NCI-H128 (cell line): ENCODE measurements around the gene DMD.
"Not testable (repeated sequence)": the region's sequence is repeated elsewhere in the genome, so short reads cannot be mapped to it uniquely, and the experiment has no call there.

Experiments used
- DNase-seq: peaks from one replicate; lab custom pipeline; 2025; ENCODE audit not compliant: unreplicated experiment; lab: John Stamatoyannopoulos, UW

Gene DMD

GRCh38 chrX:31470753-31471152, 1740.6 kb downstream of the DMD start:
- DNase-seq = not testable (repeated sequence)

GRCh38 chrX:31464306-31464915, 1746.9 kb downstream of the DMD start:
- DNase-seq = no peak

- DNase-seq = no peak
These were observed 1750.1 kb downstream of the DMD start for GRCh38 chrX:31461266-31461665.

- no peak for DNase-seq
These were observed 1752.0 kb downstream of the DMD start for GRCh38 chrX:31459361-31459760.

- DNase-seq = no peak
These were observed 1761.4 kb downstream of the DMD start for GRCh38 chrX:31449965-31450364.

GRCh38 chrX:31449081-31449480, 1762.3 kb downstream of the DMD start:
- no peak for DNase-seq

- DNase-seq = no peak
These were observed 1765.8 kb downstream of the DMD start for GRCh38 chrX:31445542-31445941.

GRCh38 chrX:31443654-31444053, 1767.7 kb downstream of the DMD start:
- no peak for DNase-seq

GRCh38 chrX:31440546-31440945, 1770.8 kb downstream of the DMD start:
- no peak for DNase-seq

GRCh38 chrX:31436424-31436823, 1774.9 kb downstream of the DMD start:
- DNase-seq = no peak

GRCh38 chrX:31435592-31435991, 1775.8 kb downstream of the DMD start:
- DNase-seq = no peak

GRCh38 chrX:31433856-31434255, 1777.5 kb downstream of the DMD start:
- DNase-seq = no peak

- DNase-seq = no peak
These were observed 1781.4 kb downstream of the DMD start for GRCh38 chrX:31429915-31430314.

GRCh38 chrX:31423609-31424189, 1787.7 kb downstream of the DMD start:
- no peak for DNase-seq

- no peak for DNase-seq
These were observed 1789.9 kb downstream of the DMD start for GRCh38 chrX:31421441-31421840.

- no peak for DNase-seq
These were observed 1790.6 kb downstream of the DMD start for GRCh38 chrX:31420711-31421151.

- no peak for DNase-seq
These were observed 1791.0 kb downstream of the DMD start for GRCh38 chrX:31420302-31420701.

GRCh38 chrX:31397119-31397518, 1814.2 kb downstream of the DMD start:
- DNase-seq = no peak

GRCh38 chrX:31392513-31392912, 1818.8 kb downstream of the DMD start:
- DNase-seq = no peak

- no peak for DNase-seq
These were observed 1822.4 kb downstream of the DMD start for GRCh38 chrX:31388946-31389345.

- DNase-seq = no peak
These were observed 1826.9 kb downstream of the DMD start for GRCh38 chrX:31384471-31384870.

GRCh38 chrX:31383991-31384390, 1827.4 kb downstream of the DMD start:
- DNase-seq = no peak

GRCh38 chrX:31378973-31379372, 1832.4 kb downstream of the DMD start:
- not testable (repeated sequence) for DNase-seq
